Measurements from ENCODE around the gene ALDH4A1.
A peak's percentile ranks its signal among the peaks of the same experiment; 100 is the strongest.

ALDH4A1 gene

DNA sequence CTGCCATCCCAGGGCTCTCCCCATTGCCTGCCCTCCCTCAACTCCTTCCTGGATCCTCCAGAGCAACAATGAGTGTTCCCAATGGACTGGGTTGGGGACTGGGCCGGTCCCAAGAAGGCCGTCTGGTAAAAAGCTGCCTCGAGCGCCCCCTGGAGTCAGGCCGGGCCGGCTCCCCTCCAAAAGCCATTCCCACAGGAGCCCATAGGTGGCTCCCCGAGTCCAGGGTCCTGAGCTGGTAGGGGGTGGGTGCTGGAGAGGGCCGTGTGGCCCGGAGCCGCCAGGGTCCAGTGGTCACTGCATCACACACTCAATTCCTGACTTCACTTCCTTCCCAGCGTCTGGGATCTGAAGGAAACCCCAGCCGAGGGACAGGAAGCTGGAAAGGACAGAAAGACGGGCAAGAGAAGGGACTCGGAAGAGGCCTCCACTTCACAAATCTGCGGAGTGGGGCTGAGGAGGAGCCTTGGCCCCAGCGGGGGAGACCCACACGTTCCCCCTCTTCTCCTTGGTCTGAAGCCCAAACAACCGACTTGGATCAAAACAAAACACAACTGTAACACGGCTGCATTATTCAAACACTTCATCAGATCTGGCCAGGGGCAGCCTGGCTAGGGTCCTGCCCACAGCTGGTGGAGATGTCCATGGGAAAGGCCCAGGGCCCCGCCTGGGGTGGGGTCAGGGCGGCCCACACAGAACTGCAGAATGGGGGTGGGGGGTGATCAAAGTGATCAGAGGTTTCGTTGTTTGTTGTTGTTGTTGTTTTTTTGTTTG, 10.9 kb upstream of the ALDH4A1 start:
- H3K9ac ChIP-seq (ENCODE audit: low read length), result no peak overlapping the region
- peaks cover 13% of the 10 kb centered on the region for H3K79me1 ChIP-seq (ENCODE audit: low read length)
- peak overlapping the region; percentile 11 for H3K27ac ChIP-seq (ENCODE audit: low read depth, low read length)
- peak overlapping the region; percentile 41 for H3K4ac ChIP-seq (ENCODE audit: low read depth, low read length)
- peak; percentile 73 to 75 for DNase-seq
- peak overlapping the region; percentile 81 for H4K91ac ChIP-seq (ENCODE audit: low read depth, low read length)
- H3K18ac ChIP-seq (ENCODE audit: low read length), result peak overlapping the region; percentile 7
- no peak overlapping the region for H3K23ac ChIP-seq (ENCODE audit: low read length)
- H4K12ac ChIP-seq (ENCODE audit: low read depth, low read length), result peak overlapping the region; percentile 10
- H2AFZ ChIP-seq (ENCODE audit: insufficient read depth, low read length, poor library complexity), result peak overlapping the region; percentile 56
- peaks cover 1% of the 10 kb centered on the region for H3K79me2 ChIP-seq (ENCODE audit: control insufficient read depth, insufficient read depth, low read length, poor library complexity)
- H3K27me3 ChIP-seq (ENCODE audit: insufficient read depth, low read length), result no peaks in the 10 kb centered on the region
- no peak overlapping the region for H3K4me2 ChIP-seq (ENCODE audit: low read length)
- peak overlapping the region; percentile 21 for H2AK5ac ChIP-seq (ENCODE audit: low read length)
- no CpG with 5 or more reads among the region's 22 CpGs for whole genome bisulfite sequencing (ENCODE audit: extremely low coverage, insufficient coverage, insufficient read length)
- peak overlapping the region; percentile 44 for H3K14ac ChIP-seq (ENCODE audit: low read length)
- H3K4me3 ChIP-seq (ENCODE audit: low read depth, low read length), result no peak overlapping the region
- H2BK12ac ChIP-seq (ENCODE audit: low read length), result peak overlapping the region; percentile 2
- H3K9me3 ChIP-seq (ENCODE audit: insufficient read depth, low read depth, low read length), result peaks cover 3% of the 10 kb centered on the region
- peak overlapping the region; percentile 16 for H2BK5ac ChIP-seq (ENCODE audit: low read depth, low read length, poor library complexity)
- peak overlapping the region; percentile 40 for H2BK120ac ChIP-seq (ENCODE audit: insufficient read depth, low read length, poor library complexity)
- H4K8ac ChIP-seq (ENCODE audit: low read depth, low read length), result peak overlapping the region; percentile 13
- H3K4me1 ChIP-seq (ENCODE audit: control insufficient read depth in 1 of 2, insufficient read depth in 2 of 2, low read length in 2 of 2), result peaks cover 14 to 19% of the 10 kb centered on the region in 2 experiments
- peaks cover 68 to 71% of the 10 kb centered on the region in 2 experiments for H3K36me3 ChIP-seq (ENCODE audit: control insufficient read depth in 1 of 2, insufficient read depth in 2 of 2, low read length in 2 of 2)

DNA sequence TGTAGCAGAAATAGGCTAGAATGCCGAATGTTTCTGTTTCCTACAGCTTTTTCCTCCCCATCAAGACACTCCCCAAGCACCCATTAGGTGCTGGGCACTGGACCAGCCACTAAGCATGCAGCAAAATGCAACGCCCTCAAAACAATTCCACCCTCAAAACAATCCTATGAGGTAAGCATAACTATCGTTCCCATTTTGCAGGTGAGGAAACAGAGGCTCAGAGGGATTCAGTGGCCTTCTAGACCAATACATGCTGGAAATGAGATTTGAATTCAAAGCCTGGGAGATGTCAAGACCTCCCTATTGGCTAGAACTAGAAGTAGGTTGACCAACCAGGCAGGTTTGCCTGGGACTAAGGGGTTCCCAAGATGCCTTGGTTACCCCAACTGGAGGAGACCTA, 10.2 kb upstream of the ALDH4A1 start:
- Histone ChIP-seq H3K4ac (ENCODE audit: low read depth, low read length) (no peak overlapping the region), H3K18ac (ENCODE audit: low read length) (peak overlapping the region; percentile 7), H3K23ac (ENCODE audit: low read length) (no peak overlapping the region), H4K91ac (ENCODE audit: low read depth, low read length) (no peak overlapping the region), H2AK5ac (ENCODE audit: low read length) (no peak overlapping the region), H3K79me1 (ENCODE audit: low read length) (peaks cover 6% of the 10 kb centered on the region), H3K9me3 (ENCODE audit: insufficient read depth, low read depth, low read length) (peaks cover 3% of the 10 kb centered on the region), H3K79me2 (ENCODE audit: control insufficient read depth, insufficient read depth, low read length, poor library complexity) (no peaks in the 10 kb centered on the region), H2BK120ac (ENCODE audit: insufficient read depth, low read length, poor library complexity) (no peak overlapping the region), H3K27ac (ENCODE audit: low read depth, low read length) (no peak overlapping the region), H3K4me1 (ENCODE audit: control insufficient read depth in 1 of 2, insufficient read depth in 2 of 2, low read length in 2 of 2) (peaks cover 9 to 14% of the 10 kb centered on the region in 2 experiments), H2BK5ac (ENCODE audit: low read depth, low read length, poor library complexity) (no peak overlapping the region), H3K9ac (ENCODE audit: low read length) (no peak overlapping the region), H3K36me3 (ENCODE audit: control insufficient read depth in 1 of 2, insufficient read depth in 2 of 2, low read length in 2 of 2) (peaks cover 67 to 69% of the 10 kb centered on the region in 2 experiments), H3K27me3 (ENCODE audit: insufficient read depth, low read length) (no peaks in the 10 kb centered on the region), H4K12ac (ENCODE audit: low read depth, low read length) (no peak overlapping the region), H2AFZ (ENCODE audit: insufficient read depth, low read length, poor library complexity) (no peak overlapping the region), H4K8ac (ENCODE audit: low read depth, low read length) (no peak overlapping the region), H2BK12ac (ENCODE audit: low read length) (peak overlapping the region; percentile 12), H3K4me2 (ENCODE audit: low read length) (no peak overlapping the region), H3K14ac (ENCODE audit: low read length) (no peak overlapping the region), H3K4me3 (ENCODE audit: low read depth, low read length) (no peak overlapping the region)
- no peak for DNase-seq
- WGBS (ENCODE audit: extremely low coverage, insufficient coverage, insufficient read length), result no CpG with 5 or more reads among the region's 3 CpGs

DNA sequence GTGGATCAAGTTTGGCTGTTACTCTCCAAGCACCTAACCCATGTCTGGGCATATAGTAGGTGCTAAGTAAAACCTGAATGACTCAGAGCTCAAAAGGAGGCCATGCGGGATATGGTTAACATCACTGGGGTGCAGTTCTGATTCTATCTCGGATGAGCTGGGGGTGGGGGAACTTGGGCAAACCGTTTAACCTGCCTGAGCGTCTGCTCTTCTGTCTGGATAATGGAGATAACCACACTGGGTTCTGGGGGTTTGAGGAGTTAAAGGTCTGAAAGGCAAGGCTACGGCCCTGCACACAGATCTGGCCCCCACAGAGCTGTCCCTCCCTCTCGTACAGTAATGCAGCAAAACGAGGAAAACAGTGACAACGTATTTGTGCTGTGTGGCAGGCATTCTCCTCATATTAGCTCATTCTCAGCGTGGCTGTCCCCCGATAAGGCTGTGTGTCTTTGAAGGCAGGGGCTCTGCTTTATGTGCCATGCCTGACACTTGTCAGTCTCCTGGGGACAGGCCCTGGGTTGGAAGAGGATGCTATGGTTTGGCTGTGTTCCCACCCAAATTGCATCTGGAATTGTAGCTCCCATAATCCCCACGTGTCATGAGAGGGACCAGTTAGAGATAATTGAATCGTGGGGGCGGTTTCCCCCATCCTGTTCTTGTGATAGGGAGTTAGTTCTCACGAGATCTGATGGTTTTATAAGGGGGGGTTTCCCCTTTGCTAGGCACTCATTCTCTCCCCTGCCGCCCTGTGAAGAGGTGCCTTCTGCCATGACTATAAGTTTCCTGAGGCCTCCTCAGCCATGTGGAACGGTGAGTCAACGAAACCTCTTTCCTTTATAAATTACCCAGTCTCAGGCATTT, 6.8 kb upstream of the ALDH4A1 start:
- H3K27me3 ChIP-seq (ENCODE audit: insufficient read depth, low read length), result no peaks in the 10 kb centered on the region
- no peak overlapping the region for H3K4me3 ChIP-seq (ENCODE audit: low read depth, low read length)
- no peak overlapping the region for H2BK120ac ChIP-seq (ENCODE audit: insufficient read depth, low read length, poor library complexity)
- peaks cover 3% of the 10 kb centered on the region for H3K79me1 ChIP-seq (ENCODE audit: low read length)
- no peak overlapping the region for H3K4ac ChIP-seq (ENCODE audit: low read depth, low read length)
- H3K4me2 ChIP-seq (ENCODE audit: low read length), result no peak overlapping the region
- H3K79me2 ChIP-seq (ENCODE audit: control insufficient read depth, insufficient read depth, low read length, poor library complexity), result no peaks in the 10 kb centered on the region
- peaks cover 5 to 9% of the 10 kb centered on the region in 2 experiments for H3K4me1 ChIP-seq (ENCODE audit: control insufficient read depth in 1 of 2, insufficient read depth in 2 of 2, low read length in 2 of 2)
- H2BK5ac ChIP-seq (ENCODE audit: low read depth, low read length, poor library complexity), result no peak overlapping the region
- no peak overlapping the region for H2AFZ ChIP-seq (ENCODE audit: insufficient read depth, low read length, poor library complexity)
- H2BK12ac ChIP-seq (ENCODE audit: low read length), result no peak overlapping the region
- H3K9me3 ChIP-seq (ENCODE audit: insufficient read depth, low read depth, low read length), result peaks cover 3% of the 10 kb centered on the region
- no peak overlapping the region for H4K8ac ChIP-seq (ENCODE audit: low read depth, low read length)
- H2AK5ac ChIP-seq (ENCODE audit: low read length), result no peak overlapping the region
- no CpG with 5 or more reads among the region's 17 CpGs for WGBS (ENCODE audit: extremely low coverage, insufficient coverage, insufficient read length)
- H3K23ac ChIP-seq (ENCODE audit: low read length), result no peak overlapping the region
- H4K12ac ChIP-seq (ENCODE audit: low read depth, low read length), result no peak overlapping the region
- H3K36me3 ChIP-seq (ENCODE audit: control insufficient read depth in 1 of 2, insufficient read depth in 2 of 2, low read length in 2 of 2), result peaks cover 58 to 63% of the 10 kb centered on the region in 2 experiments
- H3K9ac ChIP-seq (ENCODE audit: low read length), result no peak overlapping the region
- no peak overlapping the region for H3K18ac ChIP-seq (ENCODE audit: low read length)
- no peak for DNase-seq
- H3K14ac ChIP-seq (ENCODE audit: low read length), result no peak overlapping the region
- H3K27ac ChIP-seq (ENCODE audit: low read depth, low read length), result no peak overlapping the region
- H4K91ac ChIP-seq (ENCODE audit: low read depth, low read length), result no peak overlapping the region

DNA sequence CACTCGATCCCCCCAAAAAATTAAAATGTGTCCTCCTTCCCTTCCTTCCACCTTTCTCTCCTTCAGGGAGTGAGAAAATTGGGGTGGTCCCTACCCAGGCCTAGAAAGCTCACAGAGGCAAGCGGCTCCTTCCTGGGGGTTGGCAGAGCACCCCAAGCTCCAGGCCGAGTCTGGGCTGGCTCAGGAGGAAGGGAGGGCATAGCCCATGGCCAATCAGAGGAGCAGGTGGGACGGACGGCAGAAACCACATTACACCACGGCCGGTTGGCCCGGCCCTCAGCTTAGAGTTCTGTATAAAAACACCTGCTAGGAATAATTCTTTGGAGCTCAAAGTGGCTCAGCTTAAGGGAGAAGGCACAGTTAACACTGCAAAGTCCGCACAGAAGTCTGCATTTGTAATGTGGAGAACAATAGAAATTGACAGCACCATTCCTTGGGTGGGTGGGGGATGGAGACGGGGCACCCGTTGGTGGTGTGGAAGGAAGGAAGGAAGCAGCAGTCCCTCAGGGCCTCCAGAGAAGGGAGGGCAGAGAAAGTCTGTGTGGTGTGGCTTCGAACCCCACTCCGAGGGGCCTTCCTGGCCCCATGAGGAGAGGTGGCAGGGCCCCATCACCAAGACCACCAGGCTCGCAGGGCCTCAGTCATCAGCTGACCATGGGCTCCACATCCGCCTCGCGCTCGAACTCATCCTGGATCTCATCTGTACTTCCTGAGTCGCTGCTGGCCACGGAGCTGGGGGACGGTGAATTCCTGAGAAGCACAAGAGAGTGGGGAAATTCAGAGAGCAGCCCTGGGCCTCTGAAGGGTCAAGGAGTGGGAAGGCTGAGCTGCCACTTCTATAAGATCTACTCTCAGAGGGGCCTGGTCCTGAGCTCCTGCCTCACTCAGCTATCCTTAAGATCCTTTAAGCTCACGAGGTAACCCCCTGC, 5.8 kb upstream of the ALDH4A1 start:
- peaks cover 54 to 60% of the 10 kb centered on the region in 2 experiments for H3K36me3 ChIP-seq (ENCODE audit: control insufficient read depth in 1 of 2, insufficient read depth in 2 of 2, low read length in 2 of 2)
- H3K79me2 ChIP-seq (ENCODE audit: control insufficient read depth, insufficient read depth, low read length, poor library complexity), result no peaks in the 10 kb centered on the region
- H2AK5ac ChIP-seq (ENCODE audit: low read length), result peak overlapping the region; percentile 29
- H3K18ac ChIP-seq (ENCODE audit: low read length), result no peak overlapping the region
- no peak overlapping the region for H2BK5ac ChIP-seq (ENCODE audit: low read depth, low read length, poor library complexity)
- H3K27ac ChIP-seq (ENCODE audit: low read depth, low read length), result no peak overlapping the region
- H2BK12ac ChIP-seq (ENCODE audit: low read length), result no peak overlapping the region
- H3K9ac ChIP-seq (ENCODE audit: low read length), result no peak overlapping the region
- no peak overlapping the region for H4K91ac ChIP-seq (ENCODE audit: low read depth, low read length)
- no peak for DNase-seq
- H2AFZ ChIP-seq (ENCODE audit: insufficient read depth, low read length, poor library complexity), result no peak overlapping the region
- no peak overlapping the region for H3K23ac ChIP-seq (ENCODE audit: low read length)
- peaks cover 5% of the 10 kb centered on the region for H3K79me1 ChIP-seq (ENCODE audit: low read length)
- no peak overlapping the region for H3K4me3 ChIP-seq (ENCODE audit: low read depth, low read length)
- H2BK120ac ChIP-seq (ENCODE audit: insufficient read depth, low read length, poor library complexity), result no peak overlapping the region
- peaks cover 3 to 9% of the 10 kb centered on the region in 2 experiments for H3K4me1 ChIP-seq (ENCODE audit: control insufficient read depth in 1 of 2, insufficient read depth in 2 of 2, low read length in 2 of 2)
- H4K12ac ChIP-seq (ENCODE audit: low read depth, low read length), result peak overlapping the region; percentile 48
- H3K27me3 ChIP-seq (ENCODE audit: insufficient read depth, low read length), result no peaks in the 10 kb centered on the region
- no CpG with 5 or more reads among the region's 22 CpGs for WGBS (ENCODE audit: extremely low coverage, insufficient coverage, insufficient read length)
- H3K14ac ChIP-seq (ENCODE audit: low read length), result no peak overlapping the region
- no peak overlapping the region for H3K4me2 ChIP-seq (ENCODE audit: low read length)
- peaks cover 3% of the 10 kb centered on the region for H3K9me3 ChIP-seq (ENCODE audit: insufficient read depth, low read depth, low read length)
- no peak overlapping the region for H3K4ac ChIP-seq (ENCODE audit: low read depth, low read length)
- no peak overlapping the region for H4K8ac ChIP-seq (ENCODE audit: low read depth, low read length)
